BJ (cell line): ENCODE measurements around the gene DNM3. TPM values are rescaled to one million over a fixed set of nuclear protein-coding genes. Genes with fewer than 3 reads are reported as not detected.
"Not testable (repeated sequence)": the region's sequence is repeated elsewhere in the genome, so short reads cannot be mapped to it uniquely, and the experiment has no call there.

ENCODE experiments used
- CTCF ChIA-PET: fragments of 350-600 bp; formaldehyde crosslinking; extraction: SDS; loops from one replicate; lab custom pipeline; 2021; ENCODE audit warnings: antibody characterized with exemption, inconsistent platforms; lab: Yijun Ruan, JAX
- POLR2A ChIA-PET: fragments of 300-600 bp; sonication (Branson Sonifier 250); formaldehyde crosslinking; extraction: SDS; loops from one replicate; lab custom pipeline; 2021; ENCODE audit warnings: antibody characterized with exemption; lab: Charles Lee
- DNase-seq: peaks from one replicate; pipeline ENCODE4 v3.0.0-alpha.2; 2011; ENCODE audit warnings: low read depth
- H3K27me3 ChIP-seq: 2 replicates; pipeline ENCODE4 v1.6.0; 2011; ENCODE audit warnings: low read length; ENCODE audit not compliant: control insufficient read depth, insufficient read depth
- H3K36me3 ChIP-seq: 2 replicates; pipeline ENCODE4 v1.5.1; 2011; ENCODE audit warnings: low read length; ENCODE audit not compliant: control insufficient read depth, insufficient read depth
- H3K4me3 ChIP-seq: 2 replicates; pipeline ENCODE4 v1.5.1; 2011; ENCODE audit warnings: low read depth, mild to moderate bottlenecking, control low read depth, low read length
- polyA plus RNA-seq: library from polyadenylated mRNA; depleted of rRNA; stranded (reverse); fragments of >200 nt; gene quantifications from 2 replicates; pipeline ENCODE4 v1.2.3, GENCODE V29; 2011
- TF ChIP-seq, protein P1 (sequence below): IDR thresholded peaks from 2 replicates; pipeline ENCODE4 v1.5.1; 2011; ENCODE audit warnings: low read depth, mild to moderate bottlenecking, control low read depth, inconsistent platforms, low read length, moderate library complexity; ENCODE audit not compliant: insufficient read depth

The DNM3 gene
- polyA plus RNA-seq, 1 experiment, result 0.26 TPM

DNA sequence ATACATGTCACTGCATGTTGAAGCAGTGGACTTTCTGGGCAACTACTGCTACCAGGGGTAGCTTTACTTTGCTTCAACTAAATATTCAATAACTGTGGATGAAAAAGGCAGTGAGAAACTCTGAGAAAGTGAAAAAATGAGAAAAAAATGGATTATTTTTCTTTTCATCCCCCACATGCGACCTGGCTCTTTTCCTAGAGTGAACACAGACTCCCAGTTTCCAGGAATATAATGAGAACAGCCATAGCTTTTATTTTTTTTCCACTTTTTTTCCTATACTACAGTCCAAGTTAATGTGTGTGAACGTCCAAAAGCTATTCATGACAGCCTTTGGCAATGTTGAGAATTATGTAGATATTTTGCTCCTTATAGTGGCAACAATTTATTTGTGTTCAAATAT, 230.4 kb downstream of the DNM3 start:
- ChIA-PET CTCF (interaction anchor here (1.1 kb wide), 1 partner anchor 9 kb away, joined by 4 read pairs; no protein-coding TSS in a partner anchor), POLR2A (no interaction called here)
- Histone ChIP-seq H3K27me3 (no peaks in the 10 kb centered on the region), H3K36me3 (no peaks in the 10 kb centered on the region), H3K4me3 (no peak overlapping the region)
- TF ChIP-seq, protein P1, sequence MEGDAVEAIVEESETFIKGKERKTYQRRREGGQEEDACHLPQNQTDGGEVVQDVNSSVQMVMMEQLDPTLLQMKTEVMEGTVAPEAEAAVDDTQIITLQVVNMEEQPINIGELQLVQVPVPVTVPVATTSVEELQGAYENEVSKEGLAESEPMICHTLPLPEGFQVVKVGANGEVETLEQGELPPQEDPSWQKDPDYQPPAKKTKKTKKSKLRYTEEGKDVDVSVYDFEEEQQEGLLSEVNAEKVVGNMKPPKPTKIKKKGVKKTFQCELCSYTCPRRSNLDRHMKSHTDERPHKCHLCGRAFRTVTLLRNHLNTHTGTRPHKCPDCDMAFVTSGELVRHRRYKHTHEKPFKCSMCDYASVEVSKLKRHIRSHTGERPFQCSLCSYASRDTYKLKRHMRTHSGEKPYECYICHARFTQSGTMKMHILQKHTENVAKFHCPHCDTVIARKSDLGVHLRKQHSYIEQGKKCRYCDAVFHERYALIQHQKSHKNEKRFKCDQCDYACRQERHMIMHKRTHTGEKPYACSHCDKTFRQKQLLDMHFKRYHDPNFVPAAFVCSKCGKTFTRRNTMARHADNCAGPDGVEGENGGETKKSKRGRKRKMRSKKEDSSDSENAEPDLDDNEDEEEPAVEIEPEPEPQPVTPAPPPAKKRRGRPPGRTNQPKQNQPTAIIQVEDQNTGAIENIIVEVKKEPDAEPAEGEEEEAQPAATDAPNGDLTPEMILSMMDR, result no peak
- DNase-seq, result no peak

DNA sequence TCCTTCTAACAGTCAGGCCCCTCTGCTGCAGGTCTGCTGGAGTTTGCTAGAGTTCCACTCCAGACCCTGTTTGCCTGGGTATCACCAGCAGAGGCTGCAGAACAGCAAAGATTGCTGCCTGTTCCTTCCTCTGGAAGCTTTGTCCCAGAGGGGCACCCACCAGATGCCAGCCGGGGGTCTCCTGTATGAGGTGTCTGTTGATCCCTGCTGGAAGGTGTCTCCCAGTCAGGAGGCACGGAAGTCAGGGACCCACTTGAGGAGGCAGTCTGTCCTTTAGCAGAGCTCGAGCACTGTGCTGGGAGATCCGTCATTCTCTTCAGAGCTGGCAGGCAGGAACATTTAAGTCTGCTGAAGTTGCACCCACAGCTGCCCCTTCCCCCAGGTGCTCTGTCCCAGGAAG, 238.6 kb downstream of the DNM3 start:
- H3K36me3 ChIP-seq, DNase-seq, H3K27me3 ChIP-seq, POLR2A ChIA-PET, H3K4me3 ChIP-seq: not testable (repeated sequence)
- CTCF ChIA-PET, result interaction anchor here (1.4 to 1.8 kb wide), 3 partner anchors 8 to 10 kb away, joined by 4 to 8 read pairs (median 4); no protein-coding TSS in a partner anchor

DNA sequence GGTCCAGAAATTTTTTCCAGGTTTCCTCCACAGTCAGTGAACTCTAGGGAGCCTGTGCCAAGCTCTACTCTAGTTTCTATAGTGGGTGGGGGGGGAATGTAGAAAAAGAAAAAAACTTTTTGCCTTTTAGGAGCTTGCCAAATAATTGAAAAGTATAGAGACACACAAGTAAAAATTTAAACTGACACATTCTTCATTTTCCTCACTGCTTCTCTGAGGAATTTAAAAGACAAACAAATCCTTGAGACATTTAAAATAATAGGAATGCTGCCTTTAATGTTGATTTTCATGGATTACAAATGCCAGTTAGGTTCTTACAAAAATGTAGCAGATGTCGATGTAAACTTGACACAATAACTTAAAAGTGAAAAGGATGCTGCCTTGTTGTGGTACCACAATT, 241.9 kb downstream of the DNM3 start:
- ChIA-PET POLR2A (no interaction called here), CTCF (interaction anchor here (1.6 kb wide), 1 partner anchor 10 kb away, joined by 3 read pairs; no protein-coding TSS in a partner anchor)
- TF ChIP-seq, protein P1, result no peak
- H3K27me3 ChIP-seq, result no peaks in the 10 kb centered on the region; the same call in 1 of the 2 replicates
- H3K4me3 ChIP-seq, result no peak overlapping the region
- no peaks in the 10 kb centered on the region for H3K36me3 ChIP-seq
- DNase-seq, result no peak

DNA sequence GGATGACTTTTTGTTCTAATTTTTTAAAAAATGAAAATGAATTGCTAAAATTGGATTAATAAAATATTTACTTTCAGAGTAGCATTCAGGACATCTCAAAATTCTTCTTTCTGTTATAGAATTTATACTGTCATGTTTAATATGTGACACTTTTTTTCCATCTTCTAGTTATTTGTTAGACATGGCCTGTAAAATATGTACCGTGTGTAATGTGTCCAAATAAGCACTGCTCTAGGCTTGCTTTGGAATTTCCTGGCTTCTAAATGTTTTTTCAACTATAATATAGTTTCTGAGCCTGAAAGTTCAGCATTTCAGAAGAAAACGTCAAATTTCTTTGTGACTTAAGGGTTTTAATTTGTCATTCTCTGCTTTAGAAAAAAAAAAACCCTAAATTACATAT, 243.6 kb downstream of the DNM3 start:
- TF ChIP-seq, protein P1, result no peak
- CTCF ChIA-PET, result interaction anchor here (1.6 kb wide), 1 partner anchor 9 kb away, joined by 3 read pairs; no protein-coding TSS in a partner anchor
- no peaks in the 10 kb centered on the region for H3K36me3 ChIP-seq
- H3K4me3 ChIP-seq, result no peak overlapping the region
- no peaks in the 10 kb centered on the region; the same call in 1 of the 2 replicates for H3K27me3 ChIP-seq
- no peak for DNase-seq
- POLR2A ChIA-PET, result no interaction called here

DNA sequence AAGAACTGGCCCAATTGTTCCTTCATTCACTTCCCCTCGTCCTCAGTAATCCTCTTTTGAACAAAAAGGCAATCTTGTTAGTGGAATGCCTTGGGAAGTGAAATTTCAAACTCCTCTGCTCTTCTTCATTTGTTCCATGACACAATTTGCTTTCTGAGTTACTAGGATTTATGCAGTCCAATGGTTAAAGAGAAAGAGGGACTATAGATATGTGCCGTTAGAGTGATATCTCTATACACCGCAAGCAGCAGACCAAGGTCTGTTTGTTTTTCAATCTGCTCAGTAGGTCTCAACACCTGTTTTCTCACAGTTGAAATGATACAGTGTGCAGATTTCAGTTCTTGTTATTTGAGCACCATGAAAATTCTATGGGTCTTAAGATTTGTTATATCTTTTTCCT, 244.0 kb downstream of the DNM3 start:
- Histone ChIP-seq H3K27me3 (no peaks in the 10 kb centered on the region; the same call in 1 of the 2 replicates), H3K36me3 (no peaks in the 10 kb centered on the region), H3K4me3 (no peak overlapping the region)
- ChIA-PET POLR2A (no interaction called here), CTCF (no interaction called here)
- TF ChIP-seq, protein P1, result no peak
- no peak for DNase-seq

DNA sequence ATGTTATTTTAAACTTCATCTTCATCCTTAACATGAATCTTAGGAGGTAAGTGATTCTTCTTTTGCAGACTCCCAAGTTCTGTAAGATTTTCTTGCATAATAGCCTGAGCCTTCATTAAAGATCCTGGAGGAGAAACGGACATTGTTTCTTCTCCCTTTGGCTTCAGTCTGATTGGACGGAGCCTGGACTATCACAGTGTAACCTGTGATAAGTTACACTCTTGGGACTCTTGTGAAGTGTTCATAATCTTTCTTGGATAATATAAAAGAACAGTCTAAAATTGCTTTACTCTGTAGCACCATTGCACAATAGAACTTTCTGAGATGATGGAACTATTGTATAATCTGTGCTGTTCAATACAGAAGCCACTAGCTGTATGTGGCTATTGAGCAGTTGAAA, 244.8 kb downstream of the DNM3 start:
- TF ChIP-seq, protein P1, result no peak
- ChIA-PET POLR2A (no interaction called here), CTCF (no interaction called here)

More for the DNA sequence above, 244.8 kb downstream of the DNM3 start:
- DNase-seq, result no peak
- Histone ChIP-seq H3K4me3 (no peak overlapping the region), H3K27me3 (no peaks in the 10 kb centered on the region; the same call in 1 of the 2 replicates), H3K36me3 (no peaks in the 10 kb centered on the region)
